Measurements from ENCODE around the gene KIF26B.

DNA sequence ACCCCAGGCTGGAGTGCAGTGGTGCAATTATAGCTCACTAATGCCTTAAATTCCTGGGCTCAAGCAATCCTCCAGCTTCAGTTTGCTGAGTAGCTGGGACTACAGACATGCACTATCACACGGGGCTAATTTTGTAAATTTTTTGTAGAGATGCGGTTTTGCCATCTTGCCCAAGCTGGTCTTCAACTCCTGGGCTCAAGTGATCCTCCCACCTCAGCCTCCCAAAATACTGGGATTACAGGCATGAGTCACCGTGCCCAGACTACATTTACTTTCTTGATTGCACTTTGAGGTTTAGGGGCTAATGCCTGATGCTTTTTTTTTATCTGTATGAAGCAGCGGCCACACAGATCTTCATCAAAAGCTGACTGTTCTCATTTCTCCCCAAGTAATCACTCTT lies 124.6 kb downstream of the KIF26B start:
- no peak for TF ChIP-seq EZH2 (IDR thresholded peaks at IDR 0.05; ENCODE audit: insufficient read depth, poor library complexity, severe bottlenecking)
- no peak for TF ChIP-seq EZH2phosphoT487 (IDR thresholded peaks at IDR 0.05; ENCODE audit: insufficient read depth, low read depth)

Data from GM23248 (cell line).